ENCODE measurements around the gene CAB39.
"Not testable (repeated sequence)": the region's sequence is repeated elsewhere in the genome, so short reads cannot be mapped to it uniquely, and the experiment has no call there.

CAB39 gene

DNA sequence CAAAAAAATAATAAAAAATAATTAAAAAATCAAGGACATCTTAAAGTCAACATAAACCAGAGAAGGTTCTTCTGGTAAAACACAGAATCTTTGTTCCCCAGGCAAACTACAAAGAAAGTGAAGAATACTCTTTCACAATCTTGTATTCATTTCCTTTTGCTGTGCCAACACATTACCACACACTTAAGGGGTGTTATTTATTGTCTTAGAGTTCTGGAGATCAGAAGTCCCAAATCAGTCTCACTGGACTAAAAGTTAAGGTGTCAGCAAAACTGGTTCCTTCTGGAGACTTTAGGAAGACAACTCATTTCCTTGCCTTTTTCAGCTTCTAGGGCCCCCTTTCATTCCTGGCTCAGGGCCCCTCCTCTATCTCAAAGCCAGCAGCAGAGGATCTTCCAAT is 12.2 kb upstream of the CAB39 start:
- H3K4me2 ChIP-seq: no peak overlapping the region
- no peak overlapping the region for H2AFZ ChIP-seq (ENCODE audit: low read depth)
- no peak overlapping the region for H3K4me3 ChIP-seq (IDR thresholded peaks at IDR 0.05; ENCODE audit: insufficient read depth, low read depth, low read length)
- no peak for TF ChIP-seq CTCF (conservative IDR thresholded peaks at IDR 0.05; ENCODE audit: low read depth, low read length)
- no peaks in the 10 kb centered on the region for H3K79me2 ChIP-seq (ENCODE audit: insufficient read depth, low read depth)
- H3K27me3 ChIP-seq (ENCODE audit: insufficient read depth, low read depth): no peaks in the 10 kb centered on the region
- H3K4me1 ChIP-seq (ENCODE audit: low read depth, poor library complexity, severe bottlenecking): no peaks in the 10 kb centered on the region
- H3K27ac ChIP-seq: no peak overlapping the region
- no peaks in the 10 kb centered on the region for H4K20me1 ChIP-seq (ENCODE audit: insufficient read depth)
- no peaks in the 10 kb centered on the region for H3K36me3 ChIP-seq (ENCODE audit: insufficient read depth)
- no peak overlapping the region for H3K9ac ChIP-seq

- Histone ChIP-seq H3K79me2 (ENCODE audit: insufficient read depth, low read depth) (no peaks in the 10 kb centered on the region), H3K4me3 (IDR thresholded peaks at IDR 0.05; ENCODE audit: insufficient read depth, low read depth, low read length) (no peak overlapping the region), H2AFZ (ENCODE audit: low read depth) (no peak overlapping the region), H3K4me2 (no peak overlapping the region), H3K9ac (no peak overlapping the region), H4K20me1 (ENCODE audit: insufficient read depth) (no peaks in the 10 kb centered on the region), H3K4me1 (ENCODE audit: low read depth, poor library complexity, severe bottlenecking) (no peaks in the 10 kb centered on the region), H3K27ac (no peak overlapping the region), H3K27me3 (ENCODE audit: insufficient read depth, low read depth) (no peaks in the 10 kb centered on the region), H3K36me3 (ENCODE audit: insufficient read depth) (no peaks in the 10 kb centered on the region)
- no peak for TF ChIP-seq CTCF (conservative IDR thresholded peaks at IDR 0.05; ENCODE audit: low read depth, low read length)
These were observed 11.3 kb upstream of the CAB39 start for GRCh38 chr2:230701308-230701707.

DNA sequence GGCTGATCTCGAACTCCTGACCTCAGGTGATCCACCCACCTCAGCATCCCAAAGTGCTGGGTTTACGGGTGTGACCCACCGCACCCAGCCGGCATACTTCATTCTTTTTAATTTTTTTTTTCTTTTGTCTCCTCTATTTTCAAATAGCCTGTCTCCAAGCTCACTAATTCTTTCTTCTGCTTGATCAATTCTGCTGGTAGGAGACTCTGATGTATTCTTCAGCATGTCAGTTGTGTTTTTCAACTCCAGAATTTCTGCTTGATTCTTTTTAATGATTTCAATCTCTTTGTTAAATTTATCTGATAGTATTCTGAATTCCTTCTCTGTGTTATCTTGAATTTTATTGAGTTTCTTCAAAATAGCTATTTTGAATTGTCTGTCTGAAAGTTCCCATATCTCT is 10.2 kb upstream of the CAB39 start:
- not testable (repeated sequence) for H3K4me2 ChIP-seq; H3K9ac ChIP-seq; H3K4me3 ChIP-seq (IDR thresholded peaks at IDR 0.05; ENCODE audit: insufficient read depth, low read depth, low read length); H2AFZ ChIP-seq (ENCODE audit: low read depth); H3K36me3 ChIP-seq (ENCODE audit: insufficient read depth); H3K27me3 ChIP-seq (ENCODE audit: insufficient read depth, low read depth); H3K27ac ChIP-seq; H4K20me1 ChIP-seq (ENCODE audit: insufficient read depth); H3K4me1 ChIP-seq (ENCODE audit: low read depth, poor library complexity, severe bottlenecking); H3K79me2 ChIP-seq (ENCODE audit: insufficient read depth, low read depth)

GRCh38 chr2:230703514-230703913 is 9.1 kb upstream of the CAB39 start:
- Histone ChIP-seq H3K4me2 (no peak overlapping the region), H3K27ac (no peak overlapping the region), H4K20me1 (ENCODE audit: insufficient read depth) (no peaks in the 10 kb centered on the region), H3K4me3 (IDR thresholded peaks at IDR 0.05; ENCODE audit: insufficient read depth, low read depth, low read length) (no peak overlapping the region), H3K4me1 (ENCODE audit: low read depth, poor library complexity, severe bottlenecking) (no peaks in the 10 kb centered on the region), H3K79me2 (ENCODE audit: insufficient read depth, low read depth) (no peaks in the 10 kb centered on the region), H3K36me3 (ENCODE audit: insufficient read depth) (no peaks in the 10 kb centered on the region), H3K9ac (no peak overlapping the region), H3K27me3 (ENCODE audit: insufficient read depth, low read depth) (no peaks in the 10 kb centered on the region), H2AFZ (ENCODE audit: low read depth) (no peak overlapping the region)
- TF ChIP-seq CTCF (conservative IDR thresholded peaks at IDR 0.05; ENCODE audit: low read depth, low read length): no peak

DNA sequence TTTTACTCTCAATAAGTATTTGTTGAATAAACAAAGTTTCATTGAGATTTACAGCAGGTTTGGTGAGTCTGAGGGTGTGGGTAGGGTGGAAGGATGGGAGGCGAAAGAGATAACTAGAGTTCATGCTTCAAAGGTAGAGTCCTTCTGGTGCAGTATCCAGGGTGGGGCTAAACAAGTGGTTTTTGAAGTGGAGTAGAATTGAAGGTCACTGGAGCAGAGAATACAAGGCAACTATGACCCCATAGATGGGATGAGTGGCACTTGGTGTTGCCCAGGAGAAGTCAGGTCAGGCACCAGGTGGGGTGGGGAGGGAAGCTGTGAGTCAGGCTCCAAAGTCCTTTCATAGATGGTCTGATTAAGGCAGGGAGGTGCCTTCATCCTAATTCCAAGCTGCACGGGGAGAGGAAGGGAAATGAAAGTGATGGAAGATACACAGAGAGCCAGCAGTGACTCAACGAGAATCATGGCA is 6.6 kb upstream of the CAB39 start:
- no peak for TF ChIP-seq CTCF (conservative IDR thresholded peaks at IDR 0.05; ENCODE audit: low read depth, low read length)
- H3K4me3 ChIP-seq (IDR thresholded peaks at IDR 0.05; ENCODE audit: insufficient read depth, low read depth, low read length): no peak overlapping the region
- H3K36me3 ChIP-seq (ENCODE audit: insufficient read depth): no peaks in the 10 kb centered on the region
- no peaks in the 10 kb centered on the region for H3K27me3 ChIP-seq (ENCODE audit: insufficient read depth, low read depth)
- no peak overlapping the region for H3K4me2 ChIP-seq
- no peaks in the 10 kb centered on the region for H3K79me2 ChIP-seq (ENCODE audit: insufficient read depth, low read depth)
- H4K20me1 ChIP-seq (ENCODE audit: insufficient read depth): no peaks in the 10 kb centered on the region
- H3K27ac ChIP-seq: no peak overlapping the region
- no peaks in the 10 kb centered on the region for H3K4me1 ChIP-seq (ENCODE audit: low read depth, poor library complexity, severe bottlenecking)
- H2AFZ ChIP-seq (ENCODE audit: low read depth): no peak overlapping the region
- H3K9ac ChIP-seq: no peak overlapping the region
